ENCODE results near the gene LHPP. TPM values are rescaled to one million over a fixed set of nuclear protein-coding genes. Genes with fewer than 3 reads are reported as not detected.
"Not testable (repeated sequence)": the region's sequence is repeated elsewhere in the genome, so short reads cannot be mapped to it uniquely, and the experiment has no call there.

LHPP gene
- total RNA-seq, 4 donors from 2014 or later: 8.7 to 19.9 (median 15.5) TPM

- intact Hi-C loops (cut with DNase I; ENCODE audit: low total_unique reads): no loop called here
- WGBS, 2 donors: 93% methylated on average over 11 of the region's 11 CpGs
- H3K4me3 ChIP-seq (ENCODE audit: low read depth, poor library complexity, severe bottlenecking): no peak overlapping the region
- TF ChIP-seq, protein P1, sequence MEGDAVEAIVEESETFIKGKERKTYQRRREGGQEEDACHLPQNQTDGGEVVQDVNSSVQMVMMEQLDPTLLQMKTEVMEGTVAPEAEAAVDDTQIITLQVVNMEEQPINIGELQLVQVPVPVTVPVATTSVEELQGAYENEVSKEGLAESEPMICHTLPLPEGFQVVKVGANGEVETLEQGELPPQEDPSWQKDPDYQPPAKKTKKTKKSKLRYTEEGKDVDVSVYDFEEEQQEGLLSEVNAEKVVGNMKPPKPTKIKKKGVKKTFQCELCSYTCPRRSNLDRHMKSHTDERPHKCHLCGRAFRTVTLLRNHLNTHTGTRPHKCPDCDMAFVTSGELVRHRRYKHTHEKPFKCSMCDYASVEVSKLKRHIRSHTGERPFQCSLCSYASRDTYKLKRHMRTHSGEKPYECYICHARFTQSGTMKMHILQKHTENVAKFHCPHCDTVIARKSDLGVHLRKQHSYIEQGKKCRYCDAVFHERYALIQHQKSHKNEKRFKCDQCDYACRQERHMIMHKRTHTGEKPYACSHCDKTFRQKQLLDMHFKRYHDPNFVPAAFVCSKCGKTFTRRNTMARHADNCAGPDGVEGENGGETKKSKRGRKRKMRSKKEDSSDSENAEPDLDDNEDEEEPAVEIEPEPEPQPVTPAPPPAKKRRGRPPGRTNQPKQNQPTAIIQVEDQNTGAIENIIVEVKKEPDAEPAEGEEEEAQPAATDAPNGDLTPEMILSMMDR (IDR thresholded peaks at IDR 0.05): no peak
- TF ChIP-seq POLR2A (IDR thresholded peaks at IDR 0.05): no peak
- no peak for DNase-seq (ENCODE audit: low spot score in 2 of 2)
Observed at GRCh38 chr10:124587811-124588211, 126.2 kb downstream of the LHPP start.

DNA sequence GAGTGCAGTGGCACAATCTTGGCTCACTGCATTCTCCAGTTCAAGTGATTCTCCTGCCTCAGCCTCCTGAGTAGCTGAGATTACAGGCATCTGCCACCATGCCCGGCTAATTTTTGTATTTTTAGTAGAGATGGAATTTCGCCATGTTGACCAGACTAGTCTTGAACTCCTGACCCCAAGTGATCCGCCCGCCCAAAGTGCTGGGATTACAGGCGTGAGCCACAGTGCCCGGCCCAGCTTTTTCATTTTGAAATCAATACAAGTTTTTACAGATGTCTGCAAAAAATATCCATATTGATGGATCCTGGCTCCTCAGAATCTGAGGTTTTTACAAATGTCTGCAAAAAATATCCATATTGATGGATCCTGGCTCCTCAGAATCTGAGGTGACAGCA lies 126.7 kb downstream of the LHPP start:
- DNase-seq (ENCODE audit: low spot score in 2 of 2); intact Hi-C loops (cut with DNase I; ENCODE audit: low total_unique reads); H3K4me3 ChIP-seq (ENCODE audit: low read depth, poor library complexity, severe bottlenecking): not testable (repeated sequence)
- WGBS, 2 donors: 77 to 86% methylated on average over 6 of the region's 6 CpGs

- intact Hi-C loops (cut with DNase I; ENCODE audit: low total_unique reads): no loop called here
- TF ChIP-seq, protein P1 (IDR thresholded peaks at IDR 0.05): no peak
- no peak for TF ChIP-seq POLR2A (IDR thresholded peaks at IDR 0.05)
- no peak for DNase-seq (ENCODE audit: low spot score in 2 of 2)
- H3K4me3 ChIP-seq (ENCODE audit: low read depth, poor library complexity, severe bottlenecking): no peak overlapping the region
- WGBS, 2 donors: 30 to 31% methylated on average over 10 to 11 of the region's 15 CpGs
Observed at GRCh38 chr10:124588736-124589490, 127.3 kb downstream of the LHPP start.

- WGBS, 2 donors: 45 to 60% methylated on average over 24 of the region's 24 CpGs
- H3K4me3 ChIP-seq (ENCODE audit: low read depth, poor library complexity, severe bottlenecking): no peak overlapping the region
- no peak for DNase-seq (ENCODE audit: low spot score in 2 of 2)
- intact Hi-C loops (cut with DNase I; ENCODE audit: low total_unique reads): no loop called here
- TF ChIP-seq POLR2A (IDR thresholded peaks at IDR 0.05): no peak
Observed at GRCh38 chr10:124589491-124590041, 127.9 kb downstream of the LHPP start.

DNA sequence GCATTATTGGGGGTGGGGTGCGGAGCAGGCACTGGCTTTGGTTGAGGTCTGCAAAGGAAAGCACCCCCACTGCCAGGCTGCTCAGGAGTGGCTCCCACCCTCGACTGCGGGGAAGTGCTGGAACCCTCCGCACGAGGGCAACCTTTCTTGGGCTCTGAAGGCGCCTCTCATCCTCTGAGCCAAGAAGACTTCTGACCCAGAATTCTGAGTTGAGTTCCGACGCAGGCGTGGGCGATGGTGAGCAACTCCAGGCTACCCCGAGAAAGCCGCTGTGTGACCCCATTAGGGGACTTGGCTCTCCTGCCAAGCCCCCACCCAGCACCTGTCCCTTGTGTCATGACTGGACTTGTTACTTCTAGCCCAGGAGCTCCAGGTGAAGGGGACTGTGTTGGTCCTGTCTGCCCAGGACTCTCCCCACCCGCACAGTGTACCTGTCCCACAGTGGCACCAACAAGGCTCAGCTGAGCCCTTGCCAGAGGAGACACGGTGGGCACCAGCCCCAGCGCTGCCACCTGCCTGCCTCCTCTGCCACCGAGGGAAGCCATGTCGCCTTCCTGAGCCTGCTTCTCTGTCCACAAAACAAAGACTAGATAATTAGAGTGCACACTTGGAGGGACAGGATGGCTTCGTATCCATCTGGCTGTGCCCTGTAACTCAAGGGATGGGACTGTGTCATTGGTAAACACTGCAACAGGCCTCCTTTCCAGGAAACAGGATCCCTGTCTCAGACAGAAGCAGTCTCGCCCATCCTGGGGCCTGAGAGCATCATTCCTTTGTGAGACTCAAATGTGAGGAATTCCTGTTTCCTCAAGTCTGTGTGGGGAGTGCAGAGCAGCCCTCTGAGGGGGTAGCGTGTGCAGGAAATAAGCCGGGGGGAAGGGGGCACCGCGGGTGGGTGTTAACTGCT lies 128.8 kb downstream of the LHPP start:
- 86 to 87% methylated on average over 23 of the region's 23 CpGs for WGBS, 2 donors

DNA sequence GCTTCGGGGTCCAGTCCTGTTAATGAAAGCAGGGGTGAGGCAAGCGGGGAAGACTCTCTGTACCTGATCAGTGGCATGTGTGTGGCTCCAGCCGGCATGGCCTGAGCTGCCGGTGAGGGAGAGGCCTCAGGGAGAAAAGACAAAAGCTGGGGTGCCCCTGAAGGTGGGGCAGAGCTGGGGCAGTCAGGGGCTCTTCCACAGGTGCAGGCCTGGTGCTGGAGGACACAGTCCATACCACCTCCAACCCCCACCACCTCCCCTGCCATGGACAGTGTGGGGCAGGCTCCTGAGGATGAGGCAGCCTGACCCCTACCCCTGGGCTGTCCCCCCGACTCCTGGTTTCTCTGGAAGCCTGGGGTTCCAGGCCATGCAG lies 129.5 kb downstream of the LHPP start:
- 94% methylated on average over 4 of the region's 5 CpGs for WGBS, 2 donors
- no peak overlapping the region for H3K4me3 ChIP-seq (ENCODE audit: low read depth, poor library complexity, severe bottlenecking)
- TF ChIP-seq POLR2A (IDR thresholded peaks at IDR 0.05): no peak
- TF ChIP-seq, protein P1 (IDR thresholded peaks at IDR 0.05): no peak
- DNase-seq (ENCODE audit: low spot score in 2 of 2): no peak
- intact Hi-C loops (cut with DNase I; ENCODE audit: low total_unique reads): no loop called here

More for the DNA sequence above, 128.8 kb downstream of the LHPP start:
- DNase-seq (ENCODE audit: low spot score in 2 of 2): no peak
- TF ChIP-seq, protein P1 (IDR thresholded peaks at IDR 0.05): no peak
- TF ChIP-seq POLR2A (IDR thresholded peaks at IDR 0.05): no peak
- intact Hi-C loops (cut with DNase I; ENCODE audit: low total_unique reads): no loop called here
- H3K4me3 ChIP-seq (ENCODE audit: low read depth, poor library complexity, severe bottlenecking): no peak overlapping the region
